ENCODE measurements around the gene PLAGL1.
A peak's percentile ranks its signal among the peaks of the same experiment; 100 is the strongest.

PLAGL1 gene

GRCh38 chr6:143973097-143973966, 34.7 kb downstream of the PLAGL1 start:
- Histone ChIP-seq H3K4me3 (ENCODE audit: low read length) (peak overlapping the region; percentile 50), H3K9ac (ENCODE audit: low read length) (peak overlapping the region; percentile 8), H3K27me3 (ENCODE audit: control insufficient read depth, insufficient read depth, low read length) (peaks cover 85% of the 10 kb centered on the region), H3K36me3 (ENCODE audit: control insufficient read depth, low read depth, low read length) (no peaks in the 10 kb centered on the region), H3K4me1 (ENCODE audit: control insufficient read depth, low read depth, low read length) (peaks cover 62% of the 10 kb centered on the region), H3K9me3 (ENCODE audit: control insufficient read depth, low read depth, low read length) (no peaks in the 10 kb centered on the region), H3K27ac (ENCODE audit: low read length) (peak overlapping the region; percentile 1)

GRCh38 chr6:143971482-143972205, 36.4 kb downstream of the PLAGL1 start:
- Histone ChIP-seq H3K4me1 (ENCODE audit: control insufficient read depth, low read depth, low read length) (peaks cover 62% of the 10 kb centered on the region), H3K27ac (ENCODE audit: low read length) (no peak overlapping the region), H3K9ac (ENCODE audit: low read length) (no peak overlapping the region), H3K36me3 (ENCODE audit: control insufficient read depth, low read depth, low read length) (no peaks in the 10 kb centered on the region), H3K4me3 (ENCODE audit: low read length) (peak overlapping the region; percentile 22), H3K9me3 (ENCODE audit: control insufficient read depth, low read depth, low read length) (no peaks in the 10 kb centered on the region), H3K27me3 (ENCODE audit: control insufficient read depth, insufficient read depth, low read length) (peaks cover 96% of the 10 kb centered on the region)

- Histone ChIP-seq H3K27me3 (ENCODE audit: control insufficient read depth, insufficient read depth, low read length) (peaks cover 96% of the 10 kb centered on the region), H3K4me3 (ENCODE audit: low read length) (no peak overlapping the region), H3K9ac (ENCODE audit: low read length) (no peak overlapping the region), H3K9me3 (ENCODE audit: control insufficient read depth, low read depth, low read length) (no peaks in the 10 kb centered on the region), H3K27ac (ENCODE audit: low read length) (no peak overlapping the region), H3K4me1 (ENCODE audit: control insufficient read depth, low read depth, low read length) (peaks cover 65% of the 10 kb centered on the region), H3K36me3 (ENCODE audit: control insufficient read depth, low read depth, low read length) (no peaks in the 10 kb centered on the region)
Observed at GRCh38 chr6:143970456-143971218, 37.4 kb downstream of the PLAGL1 start.

- Histone ChIP-seq H3K4me1 (ENCODE audit: control insufficient read depth, low read depth, low read length) (peaks cover 66% of the 10 kb centered on the region), H3K27ac (ENCODE audit: low read length) (no peak overlapping the region), H3K36me3 (ENCODE audit: control insufficient read depth, low read depth, low read length) (no peaks in the 10 kb centered on the region), H3K9ac (ENCODE audit: low read length) (no peak overlapping the region), H3K9me3 (ENCODE audit: control insufficient read depth, low read depth, low read length) (no peaks in the 10 kb centered on the region), H3K27me3 (ENCODE audit: control insufficient read depth, insufficient read depth, low read length) (peaks cover 96% of the 10 kb centered on the region), H3K4me3 (ENCODE audit: low read length) (no peak overlapping the region)
Observed at GRCh38 chr6:143969077-143969476, 39.0 kb downstream of the PLAGL1 start.

DNA sequence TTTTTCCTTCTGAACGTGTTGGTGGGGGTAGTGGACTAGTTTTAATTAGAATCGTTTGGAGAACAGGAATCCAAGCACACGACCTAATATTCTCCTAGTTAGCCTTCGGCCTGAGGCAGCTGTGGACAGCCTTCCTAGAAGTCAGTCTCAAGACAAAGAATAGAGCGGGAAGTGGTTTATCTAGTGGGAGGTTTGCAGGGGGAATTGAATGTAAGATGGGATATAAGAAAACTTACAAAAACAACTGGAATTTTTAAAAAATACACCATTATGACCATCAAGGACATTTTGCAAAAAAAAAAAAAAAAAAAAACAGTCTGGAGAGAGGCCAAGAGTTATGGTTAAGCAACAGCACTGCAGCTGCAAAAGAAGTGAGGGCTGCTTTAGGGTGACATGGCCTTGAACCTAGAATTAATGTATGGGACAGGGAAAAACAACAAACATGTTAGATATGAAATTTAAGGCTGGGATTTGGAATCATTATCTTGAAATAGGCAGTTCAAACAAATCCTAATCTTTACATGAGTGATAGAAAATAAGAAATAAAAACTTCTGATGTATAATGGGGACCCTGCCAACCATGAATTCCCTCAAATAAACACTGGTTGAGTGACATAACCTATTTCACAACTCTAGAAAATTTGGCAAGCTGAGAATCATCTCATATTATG, 40.2 kb downstream of the PLAGL1 start:
- no peak overlapping the region for H3K4me3 ChIP-seq (ENCODE audit: low read length)
- H3K4me1 ChIP-seq (ENCODE audit: control insufficient read depth, low read depth, low read length) = peaks cover 68% of the 10 kb centered on the region
- no peak overlapping the region for H3K9ac ChIP-seq (ENCODE audit: low read length)
- H3K27ac ChIP-seq (ENCODE audit: low read length) = no peak overlapping the region
- H3K9me3 ChIP-seq (ENCODE audit: control insufficient read depth, low read depth, low read length) = no peaks in the 10 kb centered on the region
- peaks cover 100% of the 10 kb centered on the region for H3K27me3 ChIP-seq (ENCODE audit: control insufficient read depth, insufficient read depth, low read length)
- no peaks in the 10 kb centered on the region for H3K36me3 ChIP-seq (ENCODE audit: control insufficient read depth, low read depth, low read length)

DNA sequence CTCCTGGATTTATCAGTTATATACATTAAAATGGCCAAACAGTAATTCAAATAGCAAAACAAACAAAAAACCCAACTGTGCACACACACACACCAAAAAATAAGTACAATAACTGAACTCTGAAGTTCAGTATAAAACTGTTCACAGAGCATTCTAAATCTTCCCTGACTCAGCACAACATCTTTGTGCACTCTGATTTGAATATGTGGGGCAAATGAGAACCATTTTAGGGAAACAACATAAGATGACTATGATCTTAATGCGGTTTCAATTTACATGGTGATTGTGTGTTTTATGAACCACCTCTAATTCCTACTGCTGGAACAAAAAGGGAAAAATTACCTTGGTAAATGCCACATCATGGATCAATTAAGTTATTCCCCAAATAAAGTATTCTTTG, 41.7 kb downstream of the PLAGL1 start:
- Histone ChIP-seq H3K9me3 (ENCODE audit: control insufficient read depth, low read depth, low read length) (no peaks in the 10 kb centered on the region), H3K27ac (ENCODE audit: low read length) (no peak overlapping the region), H3K4me1 (ENCODE audit: control insufficient read depth, low read depth, low read length) (peaks cover 68% of the 10 kb centered on the region), H3K4me3 (ENCODE audit: low read length) (no peak overlapping the region), H3K9ac (ENCODE audit: low read length) (no peak overlapping the region), H3K36me3 (ENCODE audit: control insufficient read depth, low read depth, low read length) (no peaks in the 10 kb centered on the region), H3K27me3 (ENCODE audit: control insufficient read depth, insufficient read depth, low read length) (peaks cover 100% of the 10 kb centered on the region)

GRCh38 chr6:143965503-143966171, 42.4 kb downstream of the PLAGL1 start:
- H3K4me3 ChIP-seq (ENCODE audit: low read length) = no peak overlapping the region
- peaks cover 68% of the 10 kb centered on the region for H3K4me1 ChIP-seq (ENCODE audit: control insufficient read depth, low read depth, low read length)
- no peaks in the 10 kb centered on the region for H3K9me3 ChIP-seq (ENCODE audit: control insufficient read depth, low read depth, low read length)
- no peak overlapping the region for H3K27ac ChIP-seq (ENCODE audit: low read length)
- H3K36me3 ChIP-seq (ENCODE audit: control insufficient read depth, low read depth, low read length) = no peaks in the 10 kb centered on the region
- H3K9ac ChIP-seq (ENCODE audit: low read length) = no peak overlapping the region
- H3K27me3 ChIP-seq (ENCODE audit: control insufficient read depth, insufficient read depth, low read length) = peaks cover 100% of the 10 kb centered on the region

DNA sequence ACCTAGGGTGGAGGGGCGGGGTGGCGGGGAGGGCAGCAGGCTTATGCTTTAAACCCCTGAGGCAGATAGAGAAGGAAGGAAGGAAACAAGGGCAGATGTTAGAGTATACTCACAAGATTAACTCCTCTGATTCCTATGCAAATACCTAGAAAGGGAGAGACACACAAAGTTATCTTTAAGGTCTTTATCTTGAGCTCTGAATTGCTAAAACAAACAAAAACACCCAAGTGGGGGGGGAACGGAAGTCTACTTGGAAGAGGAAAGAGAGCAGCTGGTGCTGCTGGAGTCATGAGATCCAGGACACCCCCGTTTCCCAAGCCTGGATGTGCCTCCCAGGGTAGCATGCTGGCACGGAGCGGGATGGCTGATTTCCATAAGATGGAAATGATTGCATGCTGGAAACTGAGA, 43.4 kb downstream of the PLAGL1 start:
- H3K9ac ChIP-seq (ENCODE audit: low read length) = no peak overlapping the region
- H3K36me3 ChIP-seq (ENCODE audit: control insufficient read depth, low read depth, low read length) = no peaks in the 10 kb centered on the region
- H3K9me3 ChIP-seq (ENCODE audit: control insufficient read depth, low read depth, low read length) = no peaks in the 10 kb centered on the region
- no peak overlapping the region for H3K4me3 ChIP-seq (ENCODE audit: low read length)
- no peak overlapping the region for H3K27ac ChIP-seq (ENCODE audit: low read length)
- H3K4me1 ChIP-seq (ENCODE audit: control insufficient read depth, low read depth, low read length) = peaks cover 74% of the 10 kb centered on the region
- H3K27me3 ChIP-seq (ENCODE audit: control insufficient read depth, insufficient read depth, low read length) = peaks cover 100% of the 10 kb centered on the region

DNA sequence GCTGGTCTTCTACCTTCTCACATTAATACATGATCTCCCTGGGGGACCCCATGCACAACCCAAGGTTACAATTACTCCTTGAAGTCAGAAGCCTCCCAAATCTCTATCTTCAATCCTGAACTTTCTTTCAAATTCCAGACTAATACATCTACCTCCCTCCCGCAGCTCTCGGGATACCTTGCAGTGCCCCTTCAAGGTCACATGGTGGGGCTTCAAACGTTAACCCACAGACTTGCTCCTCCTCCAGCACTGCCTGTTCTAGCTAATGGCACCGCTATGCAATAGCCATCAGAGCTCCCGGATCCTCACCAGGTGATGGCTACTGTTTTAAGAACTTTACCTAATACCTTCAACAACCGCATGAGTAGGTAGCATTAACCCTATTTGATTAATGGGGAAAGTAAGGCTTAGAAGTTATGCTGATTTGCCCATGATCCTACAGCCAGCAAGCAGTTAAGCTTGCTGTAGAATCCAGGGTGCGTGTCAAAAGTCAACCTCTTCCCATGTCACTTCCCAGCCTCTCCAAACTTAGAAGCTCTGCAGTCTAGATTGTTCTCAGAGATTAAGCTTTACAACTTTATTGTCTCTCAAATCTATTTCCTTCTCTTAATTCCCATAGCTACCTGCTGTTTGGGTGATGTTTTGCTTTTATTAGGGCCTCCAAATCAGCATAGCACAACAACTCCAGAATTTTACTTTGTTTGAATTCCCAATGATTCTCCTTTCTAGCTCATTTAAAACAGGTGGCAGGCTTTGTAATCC, 44.7 kb downstream of the PLAGL1 start:
- Histone ChIP-seq H3K4me1 (ENCODE audit: control insufficient read depth, low read depth, low read length) (peaks cover 78% of the 10 kb centered on the region), H3K9me3 (ENCODE audit: control insufficient read depth, low read depth, low read length) (no peaks in the 10 kb centered on the region), H3K27me3 (ENCODE audit: control insufficient read depth, insufficient read depth, low read length) (peaks cover 99% of the 10 kb centered on the region)

More for the DNA sequence above, 44.7 kb downstream of the PLAGL1 start:
- no peak overlapping the region for H3K27ac ChIP-seq (ENCODE audit: low read length)
- H3K9ac ChIP-seq (ENCODE audit: low read length) = no peak overlapping the region
- no peaks in the 10 kb centered on the region for H3K36me3 ChIP-seq (ENCODE audit: control insufficient read depth, low read depth, low read length)
- H3K4me3 ChIP-seq (ENCODE audit: low read length) = peak overlapping the region; percentile 24
